Measurements from ENCODE around the gene SPTA1.

DNA sequence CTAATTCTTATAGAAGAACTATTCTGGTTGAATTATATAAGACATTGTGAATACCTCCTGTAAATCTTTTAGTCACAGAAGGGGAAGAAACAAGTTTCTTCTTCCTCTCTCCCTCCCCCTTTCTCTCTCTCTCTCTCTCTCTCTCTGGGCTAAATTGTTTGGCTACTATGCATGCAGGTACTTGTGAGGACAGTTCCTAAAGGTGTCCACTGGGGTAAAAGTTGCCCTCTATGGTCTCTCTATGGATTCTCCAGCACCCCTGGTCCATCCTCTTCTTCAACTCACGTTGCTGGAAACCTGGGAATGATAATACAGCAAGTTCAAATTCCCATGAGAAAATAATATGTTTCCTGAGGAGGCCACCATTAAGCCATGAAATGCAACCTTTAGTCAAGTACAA, 28.2 kb upstream of the SPTA1 start:
- TF ChIP-seq, protein P1, sequence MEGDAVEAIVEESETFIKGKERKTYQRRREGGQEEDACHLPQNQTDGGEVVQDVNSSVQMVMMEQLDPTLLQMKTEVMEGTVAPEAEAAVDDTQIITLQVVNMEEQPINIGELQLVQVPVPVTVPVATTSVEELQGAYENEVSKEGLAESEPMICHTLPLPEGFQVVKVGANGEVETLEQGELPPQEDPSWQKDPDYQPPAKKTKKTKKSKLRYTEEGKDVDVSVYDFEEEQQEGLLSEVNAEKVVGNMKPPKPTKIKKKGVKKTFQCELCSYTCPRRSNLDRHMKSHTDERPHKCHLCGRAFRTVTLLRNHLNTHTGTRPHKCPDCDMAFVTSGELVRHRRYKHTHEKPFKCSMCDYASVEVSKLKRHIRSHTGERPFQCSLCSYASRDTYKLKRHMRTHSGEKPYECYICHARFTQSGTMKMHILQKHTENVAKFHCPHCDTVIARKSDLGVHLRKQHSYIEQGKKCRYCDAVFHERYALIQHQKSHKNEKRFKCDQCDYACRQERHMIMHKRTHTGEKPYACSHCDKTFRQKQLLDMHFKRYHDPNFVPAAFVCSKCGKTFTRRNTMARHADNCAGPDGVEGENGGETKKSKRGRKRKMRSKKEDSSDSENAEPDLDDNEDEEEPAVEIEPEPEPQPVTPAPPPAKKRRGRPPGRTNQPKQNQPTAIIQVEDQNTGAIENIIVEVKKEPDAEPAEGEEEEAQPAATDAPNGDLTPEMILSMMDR (conservative IDR thresholded peaks at IDR 0.05; ENCODE audit: low read length): no peak
- no peak for TF ChIP-seq EZH2phosphoT487 (IDR thresholded peaks at IDR 0.05; ENCODE audit: borderline replicate concordance, low read depth, low read length)

All from OCI-LY7 (cell line).